Kidney tubule cell (primary cell): ENCODE data around the gene CD46.
"Not testable (repeated sequence)": the region's sequence is repeated elsewhere in the genome, so short reads cannot be mapped to it uniquely, and the experiment has no call there.

Experiments
- DNase-seq: peaks from one replicate; pipeline ENCODE4 v3.0.0-alpha.2; 2018; ENCODE audit warnings: low spot score

CD46 gene

GRCh38 chr1:207751790-207752455 is at the start of gene CD46:
TSS of gene CD46 (plus strand) at chr1:207752054. CDS start at chr1:207752213, 159 bp downstream.
- peak; percentile 98 for DNase-seq

GRCh38 chr1:207702317-207702716 is 49.5 kb upstream of the CD46 start:
- no peak for DNase-seq

- no peak for DNase-seq
These were observed 48.1 kb upstream of the CD46 start for GRCh38 chr1:207703712-207704111.

- DNase-seq = peak; percentile 81
These were observed 43.9 kb upstream of the CD46 start for GRCh38 chr1:207708004-207708403.

- DNase-seq = peak; percentile 14
These were observed 40.6 kb upstream of the CD46 start for GRCh38 chr1:207711285-207711684.

GRCh38 chr1:207712701-207713100 is 39.2 kb upstream of the CD46 start:
- not testable (repeated sequence) for DNase-seq

GRCh38 chr1:207713529-207713928 is 38.3 kb upstream of the CD46 start:
- no peak for DNase-seq

- no peak for DNase-seq
These were observed 32.6 kb upstream of the CD46 start for GRCh38 chr1:207719234-207719633.

GRCh38 chr1:207728200-207728858 is 23.5 kb upstream of the CD46 start:
- peak; percentile 30 for DNase-seq

- DNase-seq = not testable (repeated sequence)
These were observed 14.2 kb upstream of the CD46 start for GRCh38 chr1:207737503-207738157.

- not testable (repeated sequence) for DNase-seq
These were observed 13.6 kb upstream of the CD46 start for GRCh38 chr1:207738158-207738659.

GRCh38 chr1:207740207-207740606 is 11.6 kb upstream of the CD46 start:
- DNase-seq = no peak

- no peak for DNase-seq
These were observed 8.9 kb upstream of the CD46 start for GRCh38 chr1:207742850-207743555.

GRCh38 chr1:207744000-207744534 is 7.8 kb upstream of the CD46 start:
- no peak for DNase-seq

GRCh38 chr1:207745285-207745684 is 6.6 kb upstream of the CD46 start:
- no peak for DNase-seq

- peak; percentile 22 for DNase-seq
These were observed 5.8 kb upstream of the CD46 start for GRCh38 chr1:207745839-207746767.

- DNase-seq = no peak
These were observed 4.0 kb upstream of the CD46 start for GRCh38 chr1:207747627-207748492.

GRCh38 chr1:207748737-207749528 is 2.9 kb upstream of the CD46 start:
- peak; percentile 64 for DNase-seq
